HG03039 (cell line): ENCODE results near the gene NSUN4.
"Not testable (repeated sequence)": the region's sequence is repeated elsewhere in the genome, so short reads cannot be mapped to it uniquely, and the experiment has no call there.

Source experiments
- ATAC-seq: cut with Tn5 transposase; IDR thresholded peaks from one replicate; pipeline ENCODE4 v1.9.1; 2021; ENCODE audit warnings: mild to moderate bottlenecking, moderate library complexity; ENCODE audit not compliant: unreplicated experiment

The NSUN4 gene

GRCh38 chr1:46364612-46365011 is 24.0 kb downstream of the NSUN4 start:
- ATAC-seq = no peak

DNA sequence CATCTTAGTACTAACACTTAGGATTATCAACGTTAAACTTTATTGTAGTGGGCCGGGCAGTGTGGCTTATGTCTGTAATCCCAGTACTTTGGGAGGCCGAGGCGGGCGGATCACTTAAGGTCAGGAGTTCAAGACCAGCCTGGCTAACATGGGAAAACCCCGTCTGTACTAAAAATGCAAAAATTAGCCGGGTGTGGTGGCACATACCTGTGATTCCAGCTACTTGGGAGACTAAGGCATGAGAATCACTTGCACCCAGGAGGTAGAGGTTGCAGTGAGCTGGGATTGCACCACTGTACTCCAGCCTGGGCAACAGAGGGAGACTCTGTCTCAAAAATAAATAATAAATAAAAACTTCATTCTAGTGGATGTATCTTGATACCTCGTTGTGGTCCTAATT is 25.2 kb downstream of the NSUN4 start:
- ATAC-seq = not testable (repeated sequence)

- ATAC-seq = no peak
Observed at GRCh38 chr1:46367072-46367471, 26.5 kb downstream of the NSUN4 start.

- ATAC-seq = not testable (repeated sequence)
Observed at GRCh38 chr1:46367701-46368100, 27.1 kb downstream of the NSUN4 start.

DNA sequence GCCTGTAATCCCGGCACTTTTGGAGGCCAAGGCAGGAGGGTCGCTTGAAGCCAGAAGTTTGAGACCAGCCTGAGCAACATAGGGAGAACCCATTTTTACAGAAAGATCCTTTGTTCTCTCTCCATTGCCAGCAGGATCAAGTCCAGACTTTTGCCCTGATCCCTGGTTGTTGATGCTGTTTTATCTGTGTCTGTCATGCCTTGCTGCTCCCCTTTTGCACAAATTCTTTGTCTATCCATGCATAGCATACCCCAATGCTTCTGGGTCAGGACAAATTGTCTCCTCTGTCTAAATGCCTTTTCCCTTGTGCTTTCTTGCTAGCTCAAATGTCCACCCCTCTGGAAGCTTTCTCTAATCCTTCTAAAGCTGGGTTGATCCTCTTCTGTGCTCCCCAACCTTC is 28.2 kb downstream of the NSUN4 start:
- ATAC-seq = no peak

GRCh38 chr1:46369542-46370213 is 29.1 kb downstream of the NSUN4 start:
- ATAC-seq = no peak

DNA sequence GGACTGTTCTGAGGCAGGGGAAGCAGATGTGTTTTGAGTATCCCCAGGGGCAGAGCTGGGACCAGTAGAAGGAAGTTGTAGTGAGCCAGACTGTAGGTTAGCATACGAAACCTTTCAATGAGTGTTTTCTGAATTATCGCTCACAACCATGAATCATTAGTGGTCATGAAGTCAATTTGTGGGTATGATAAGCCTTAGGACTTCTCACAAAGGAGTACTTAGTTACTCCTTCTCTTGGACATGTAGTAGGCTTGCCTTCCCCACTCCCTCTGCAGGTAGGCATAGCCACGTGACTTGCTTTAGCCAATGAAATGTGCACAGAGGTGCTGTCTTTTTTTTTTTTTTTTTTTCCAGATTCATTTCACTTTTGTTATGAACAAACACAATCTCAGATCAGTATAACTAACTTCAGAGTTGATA is 29.6 kb downstream of the NSUN4 start:
- no peak for ATAC-seq

DNA sequence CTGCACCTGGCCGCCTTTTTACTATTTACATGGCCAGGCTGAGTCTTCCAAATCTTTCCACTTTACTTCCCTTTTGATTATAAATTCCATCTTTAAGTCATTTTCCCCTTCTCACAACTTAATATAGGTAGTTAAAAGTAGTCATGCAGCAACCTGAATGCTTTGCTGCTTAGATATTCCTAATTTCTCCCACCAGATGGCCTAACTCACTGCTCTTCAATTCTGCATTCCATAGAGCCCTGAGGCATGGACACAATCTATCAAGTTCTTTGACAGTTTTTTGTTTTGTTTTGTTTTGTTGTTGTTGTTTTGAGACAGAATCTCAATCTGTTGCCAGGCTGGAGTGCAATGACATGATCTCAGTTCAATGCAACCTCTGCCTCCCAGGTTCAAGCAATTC is 31.8 kb downstream of the NSUN4 start:
- ATAC-seq = no peak

DNA sequence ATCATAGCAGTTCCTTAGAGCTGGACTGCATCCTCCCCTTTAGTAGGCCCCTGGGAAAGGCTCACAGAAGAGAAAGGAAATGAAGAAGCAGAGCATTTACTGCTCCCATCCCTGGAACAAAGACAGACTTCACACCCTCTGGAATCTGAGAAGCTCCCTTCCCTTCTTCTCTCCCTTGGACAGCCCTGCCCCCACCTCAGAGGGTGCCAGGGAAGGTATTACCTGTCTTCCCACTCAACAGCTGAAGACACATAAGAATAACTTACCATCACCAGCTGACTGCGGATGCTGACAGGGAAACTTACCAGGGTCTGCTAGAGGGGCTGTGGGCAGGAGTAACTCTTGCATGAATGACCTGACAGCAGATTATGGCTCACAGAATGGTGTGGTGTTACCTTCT is 39.4 kb downstream of the NSUN4 start:
- ATAC-seq = no peak

GRCh38 chr1:46380508-46380907 is 39.9 kb downstream of the NSUN4 start:
- ATAC-seq = no peak

DNA sequence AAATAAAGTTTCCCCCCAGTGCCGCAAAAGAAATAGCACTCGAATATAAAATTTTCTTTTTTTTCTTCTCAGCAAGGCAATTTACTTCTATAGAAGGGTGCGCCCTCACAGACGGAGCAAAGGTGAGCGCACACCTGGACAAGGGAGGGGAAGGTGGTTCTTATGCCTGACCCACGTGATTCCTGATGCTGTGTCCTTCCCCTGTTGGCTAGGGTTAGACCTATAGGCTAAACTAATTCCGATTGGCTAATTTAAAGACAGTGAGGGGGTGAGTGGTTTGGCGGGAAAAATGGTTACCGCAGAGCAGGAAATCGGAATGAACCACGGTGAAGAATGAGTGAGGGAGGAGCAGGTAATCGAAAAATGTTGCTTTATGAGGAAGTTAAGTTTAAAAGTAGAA is 52.9 kb downstream of the NSUN4 start:
- ATAC-seq = no peak

- ATAC-seq = no peak
Observed at GRCh38 chr1:46394108-46394871, 53.7 kb downstream of the NSUN4 start, which contains the start of gene FAAH. TSS of gene FAAH (plus strand) at chr1:46394317. CDS start at chr1:46394349, 32 bp downstream.

GRCh38 chr1:46394872-46395465 is 54.4 kb downstream of the NSUN4 start:
- no peak for ATAC-seq

GRCh38 chr1:46396441-46397398 is 56.1 kb downstream of the NSUN4 start:
- no peak for ATAC-seq

DNA sequence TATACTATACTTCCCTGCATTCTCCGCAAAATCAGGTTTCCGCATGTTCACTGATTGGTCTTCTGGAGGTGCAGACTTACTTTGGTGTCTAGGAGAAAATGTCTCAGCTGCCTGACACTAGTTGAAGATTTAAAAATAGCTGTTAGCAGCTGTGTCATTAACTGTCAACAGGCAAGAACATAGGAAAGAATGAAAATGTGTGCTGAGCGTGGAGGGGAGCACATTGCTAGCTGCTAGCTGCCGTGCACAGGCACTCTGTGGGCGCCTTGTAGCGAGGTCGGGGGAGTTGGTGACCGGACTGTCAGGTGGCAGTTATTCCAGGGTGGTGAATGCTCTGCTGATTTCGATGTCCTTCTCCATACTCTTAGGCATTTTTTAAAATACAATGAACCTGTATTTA is 58.7 kb downstream of the NSUN4 start:
- no peak for ATAC-seq

DNA sequence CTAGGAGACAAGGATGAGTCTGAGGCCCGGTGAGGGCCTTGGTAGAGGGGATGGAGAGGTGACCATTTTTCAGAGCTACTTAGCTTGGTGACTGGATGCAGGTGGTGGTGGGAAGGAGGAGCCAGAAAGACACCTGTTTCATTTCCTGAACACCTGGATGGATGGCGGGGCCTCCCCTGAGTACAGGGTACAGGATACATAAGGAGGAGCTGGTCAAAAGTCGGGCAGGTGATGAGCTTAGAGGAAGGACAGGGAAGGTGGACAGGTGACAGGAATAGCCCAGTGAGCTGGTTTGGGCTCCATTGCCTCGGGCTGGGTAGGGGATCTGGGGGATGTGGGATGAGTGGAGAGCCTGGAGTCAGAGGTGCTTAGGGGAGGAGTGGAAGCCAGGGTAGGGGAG is 59.8 kb downstream of the NSUN4 start:
- ATAC-seq = no peak

GRCh38 chr1:46401154-46401913 is 60.7 kb downstream of the NSUN4 start:
- no peak for ATAC-seq

GRCh38 chr1:46401964-46402626 is 61.5 kb downstream of the NSUN4 start:
- ATAC-seq = no peak

DNA sequence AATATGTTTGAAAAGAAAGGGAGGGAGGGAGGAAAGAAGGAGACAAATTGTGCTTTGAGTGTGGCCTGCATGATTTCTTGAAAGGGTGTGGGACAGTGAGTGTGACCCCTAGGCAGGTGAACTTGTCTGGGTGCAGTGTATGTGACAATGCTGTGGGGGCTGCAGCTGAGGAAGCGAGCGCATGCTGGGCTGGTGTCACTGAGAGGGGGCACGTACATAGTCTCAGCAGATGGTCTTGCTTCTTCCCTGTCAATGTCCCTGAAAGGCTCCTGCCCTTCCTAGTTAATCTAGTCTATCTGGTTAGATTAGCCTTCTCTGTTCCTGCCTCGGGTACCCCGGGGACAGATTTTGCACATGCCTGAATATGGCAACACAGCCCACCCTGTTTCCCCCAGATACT is 63.3 kb downstream of the NSUN4 start:
- ATAC-seq = no peak
